HG03565 (cell line): ENCODE results near the gene ZSCAN31.
"Not testable (repeated sequence)": the region's sequence is repeated elsewhere in the genome, so short reads cannot be mapped to it uniquely, and the experiment has no call there.

Experiments used
- ATAC-seq: cut with Tn5 transposase; IDR thresholded peaks from one replicate; pipeline ENCODE4 v1.9.1; 2021; ENCODE audit warnings: mild to moderate bottlenecking, moderate library complexity; ENCODE audit not compliant: unreplicated experiment

The ZSCAN31 gene

DNA sequence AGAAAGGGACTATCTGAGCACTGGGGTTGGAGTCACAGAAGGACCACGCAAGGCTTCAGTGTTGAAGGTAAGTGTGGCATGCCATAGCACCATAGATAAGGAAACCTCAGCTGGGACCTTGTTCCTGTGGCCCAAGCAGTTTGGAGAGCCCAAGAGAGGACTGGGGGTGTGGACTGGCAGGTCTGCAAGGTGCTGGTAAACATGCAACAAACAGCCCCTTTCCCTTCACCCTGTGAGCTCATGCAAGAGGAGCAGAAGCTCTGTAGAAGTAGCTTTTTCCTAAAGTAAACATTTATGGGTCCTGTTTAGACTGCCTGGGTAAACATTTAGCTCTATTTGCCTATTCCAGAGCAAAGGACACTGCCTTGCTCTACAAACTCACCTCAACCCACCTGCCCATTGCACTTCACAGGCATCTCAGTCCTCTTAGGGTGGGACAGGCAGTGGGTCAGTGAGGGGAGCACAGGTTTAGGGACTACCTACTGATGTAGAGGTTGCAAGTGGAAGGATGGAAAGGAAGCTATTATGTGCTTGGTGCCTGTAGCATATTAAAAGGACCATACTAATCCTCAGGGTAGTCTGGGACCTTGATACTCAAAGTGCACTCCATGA, 12.0 kb downstream of the ZSCAN31 start:
- no peak for ATAC-seq

DNA sequence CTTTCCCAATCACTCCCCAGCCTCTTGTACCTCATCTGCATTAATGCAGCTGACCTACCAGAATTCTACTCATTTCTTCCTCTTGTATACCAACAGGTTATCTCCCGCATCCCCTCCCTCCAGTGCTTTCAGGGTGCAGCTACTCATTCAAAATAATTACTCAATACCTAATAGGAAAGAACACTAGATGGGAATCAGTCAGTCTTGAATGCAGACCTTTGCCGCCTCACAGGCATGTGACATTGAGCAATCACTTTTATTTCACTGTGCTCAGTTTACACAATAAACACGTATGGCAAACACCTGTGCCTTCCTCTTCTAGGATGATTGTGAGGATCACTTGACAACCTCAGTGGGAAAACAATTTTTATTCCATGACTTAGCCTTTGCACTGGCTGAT, 13.3 kb downstream of the ZSCAN31 start:
- ATAC-seq = no peak

DNA sequence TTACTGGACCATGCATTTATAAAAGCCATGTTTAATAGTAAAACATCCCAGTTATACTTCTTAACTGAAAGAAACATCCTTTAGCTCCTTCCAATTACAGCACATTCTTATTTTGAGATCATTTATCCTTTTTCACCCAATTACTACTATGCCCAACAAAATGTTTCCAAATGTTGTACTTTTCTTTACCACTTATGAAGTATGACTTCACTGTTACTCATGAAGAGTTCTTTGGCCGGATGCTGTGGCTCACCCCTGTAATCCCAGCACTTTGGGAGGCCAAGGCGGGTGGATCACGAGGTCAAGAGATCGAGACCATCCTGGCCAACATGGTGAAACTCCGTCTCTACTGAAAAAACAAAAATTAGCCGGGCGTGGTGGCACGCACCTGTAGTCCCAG, 18.1 kb downstream of the ZSCAN31 start:
- not testable (repeated sequence) for ATAC-seq

DNA sequence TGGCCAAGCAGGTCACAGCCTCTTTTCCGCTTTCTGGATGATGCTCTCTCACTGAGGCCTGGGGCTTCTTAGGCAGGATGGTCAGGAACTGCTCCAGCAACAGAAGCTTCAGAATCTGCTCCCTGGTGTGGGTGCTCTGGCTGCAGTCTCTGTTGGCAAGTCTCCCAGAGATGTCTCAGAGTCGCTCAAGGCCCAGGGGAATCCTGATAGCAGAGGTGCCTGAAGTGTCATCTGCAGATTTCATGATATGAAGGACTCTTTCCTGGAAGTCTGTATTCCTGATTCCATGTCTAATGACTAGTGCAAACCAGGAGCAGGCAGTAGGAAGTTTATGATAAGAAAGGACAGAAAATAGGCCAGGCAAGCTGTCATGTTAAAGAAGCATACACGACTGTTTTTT, 20.3 kb downstream of the ZSCAN31 start:
- ATAC-seq = no peak

DNA sequence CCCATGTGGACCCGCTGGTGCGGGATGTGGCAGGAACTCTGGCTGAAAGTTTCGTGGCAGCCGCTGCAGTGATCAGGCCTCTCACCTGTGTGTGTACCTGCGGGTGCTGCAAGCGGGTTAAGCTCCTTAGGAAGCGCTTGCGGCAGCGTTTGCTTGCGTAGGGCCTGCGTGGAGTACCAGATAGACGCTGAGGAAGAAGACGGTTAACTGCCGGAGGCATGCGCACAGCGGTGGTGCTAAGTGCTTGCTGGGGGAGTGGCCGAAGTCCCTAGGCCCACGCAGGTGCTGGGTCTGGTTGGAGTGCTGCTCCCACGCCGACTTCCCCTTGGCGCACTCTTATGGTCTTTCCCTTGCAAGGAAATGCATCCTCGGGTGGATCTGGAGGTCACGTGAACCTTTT, 23.0 kb downstream of the ZSCAN31 start:
- ATAC-seq = no peak

DNA sequence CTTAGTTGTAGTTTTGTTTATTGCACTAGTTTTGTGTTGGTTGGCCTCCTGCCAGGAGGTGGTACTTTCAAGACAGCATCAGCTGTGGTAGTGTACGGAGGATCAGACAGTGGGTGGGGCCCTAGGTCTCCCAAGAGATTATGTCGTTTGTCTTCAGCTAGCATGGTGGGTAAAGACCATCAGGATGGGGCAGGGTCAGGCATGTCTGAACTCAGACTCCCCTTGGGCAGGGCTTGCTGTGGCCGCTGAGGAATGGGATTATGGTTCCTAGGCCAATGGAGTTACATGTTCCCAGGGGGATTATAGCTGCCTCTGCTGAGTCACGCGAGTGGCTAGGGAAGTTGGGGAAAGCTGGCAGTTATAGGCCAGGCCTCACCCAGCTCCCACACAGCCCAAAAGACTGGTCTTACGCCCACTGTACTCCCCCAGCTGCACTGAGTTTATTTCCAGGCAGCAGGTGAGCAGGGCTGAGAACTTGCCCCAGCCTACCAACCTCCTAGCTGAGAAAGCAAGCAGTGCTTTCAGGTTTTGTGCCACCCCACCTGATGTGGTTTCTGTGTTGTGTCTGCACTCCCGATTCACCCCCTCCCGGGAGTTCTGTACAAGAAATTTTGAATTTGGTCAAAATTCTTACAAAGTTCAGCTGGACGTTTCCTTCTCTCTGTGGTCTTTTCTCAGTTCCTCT, 24.7 kb downstream of the ZSCAN31 start:
- ATAC-seq = no peak

DNA sequence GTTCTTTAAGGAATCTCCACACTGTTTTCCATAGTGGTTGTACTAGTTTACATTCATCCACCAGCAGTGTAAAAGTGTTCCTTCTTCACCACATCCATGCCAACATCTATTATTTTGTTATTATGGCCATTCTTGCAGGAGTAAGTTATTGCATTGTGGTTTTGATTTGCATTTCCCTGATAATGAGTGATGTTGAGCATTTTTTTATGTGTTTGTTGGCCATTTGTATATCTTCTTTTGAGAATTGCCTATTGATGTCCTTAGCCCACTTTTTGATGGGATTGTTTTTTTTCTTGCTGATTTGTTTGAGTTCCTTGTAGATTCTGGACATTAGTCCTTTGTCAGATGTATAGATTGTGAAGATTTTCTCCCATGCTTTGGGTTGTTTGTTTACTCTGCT, 29.6 kb downstream of the ZSCAN31 start:
- not testable (repeated sequence) for ATAC-seq

DNA sequence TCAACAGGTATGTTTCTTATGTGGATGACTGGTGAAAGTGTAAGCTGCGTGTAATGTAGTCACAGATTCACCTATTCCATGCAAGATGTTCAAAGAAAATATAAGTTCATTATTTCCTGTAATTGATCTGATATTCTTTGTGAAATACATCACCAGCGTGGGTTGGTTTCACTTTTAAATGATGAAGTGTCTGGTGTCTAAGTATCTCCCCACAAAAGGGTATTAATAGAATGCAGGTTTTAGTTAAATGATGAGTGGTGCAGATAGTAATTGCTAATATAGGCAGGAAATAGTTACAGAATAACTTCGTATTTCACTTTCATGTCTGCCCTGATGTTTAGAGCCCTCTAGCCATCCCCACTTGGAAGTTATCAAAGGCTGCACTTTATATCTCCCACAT, 32.4 kb downstream of the ZSCAN31 start:
- ATAC-seq = peak; percentile 71

DNA sequence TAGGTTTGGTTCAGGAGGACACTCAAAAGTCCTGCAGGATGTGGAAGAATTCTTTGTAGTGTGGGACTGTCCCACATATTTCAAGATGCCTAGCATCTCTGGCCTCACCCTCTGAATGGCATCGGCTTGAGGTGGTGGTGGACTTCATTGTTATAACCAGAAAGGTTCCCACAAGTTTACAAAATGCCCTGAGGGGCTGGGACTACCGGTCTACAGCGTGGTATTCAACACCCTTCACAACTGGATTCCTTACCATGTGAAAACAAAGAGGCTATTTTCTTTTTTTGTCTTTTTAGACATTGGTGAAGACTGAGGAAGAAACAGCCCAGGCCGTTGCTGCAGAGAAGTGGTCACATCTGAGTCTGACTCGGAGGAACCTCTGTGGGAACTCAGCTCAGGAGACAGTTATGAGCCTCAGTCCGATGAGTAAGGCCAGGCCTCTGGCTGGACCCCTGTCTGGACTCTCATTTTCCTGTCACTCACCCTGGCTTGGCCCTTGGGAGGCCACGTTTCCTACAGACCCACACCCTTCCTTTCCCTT, 39.4 kb downstream of the ZSCAN31 start:
- ATAC-seq = no peak

DNA sequence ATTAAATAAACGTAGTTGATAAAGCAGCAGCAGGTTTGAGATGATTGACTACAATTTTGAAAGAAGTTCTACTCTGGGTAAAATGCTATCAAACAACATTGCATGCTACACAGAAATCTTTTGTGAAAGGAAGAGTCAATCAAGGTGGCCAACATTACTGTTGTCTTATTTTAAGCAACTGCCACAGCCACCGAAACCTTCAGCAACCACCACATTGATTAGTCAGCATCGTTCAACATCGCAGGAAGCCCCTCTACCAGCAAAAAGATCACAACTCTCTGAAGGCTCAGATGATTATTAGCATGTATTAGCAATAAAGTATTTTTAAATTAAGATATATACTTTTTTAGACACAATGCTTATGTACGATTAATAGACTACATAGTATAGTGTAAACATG, 40.6 kb downstream of the ZSCAN31 start:
- ATAC-seq = no peak

DNA sequence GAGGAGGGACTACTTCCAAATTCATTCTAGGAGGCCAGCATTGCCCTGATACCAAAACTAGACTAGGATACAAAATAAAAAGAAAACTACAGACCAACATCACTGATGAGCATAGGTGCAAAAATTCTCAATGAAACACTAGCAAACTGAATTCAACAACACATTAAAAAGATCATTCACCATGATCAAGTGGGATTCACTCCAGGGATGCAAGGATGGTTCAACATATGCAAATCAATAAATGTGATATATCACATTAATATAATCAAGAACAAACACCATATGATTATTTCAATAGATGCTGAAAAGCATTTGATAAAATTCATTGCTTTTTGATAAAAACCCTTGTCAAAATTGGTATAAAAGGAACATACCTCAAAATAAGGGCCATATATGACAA, 44.4 kb downstream of the ZSCAN31 start:
- ATAC-seq = no peak

DNA sequence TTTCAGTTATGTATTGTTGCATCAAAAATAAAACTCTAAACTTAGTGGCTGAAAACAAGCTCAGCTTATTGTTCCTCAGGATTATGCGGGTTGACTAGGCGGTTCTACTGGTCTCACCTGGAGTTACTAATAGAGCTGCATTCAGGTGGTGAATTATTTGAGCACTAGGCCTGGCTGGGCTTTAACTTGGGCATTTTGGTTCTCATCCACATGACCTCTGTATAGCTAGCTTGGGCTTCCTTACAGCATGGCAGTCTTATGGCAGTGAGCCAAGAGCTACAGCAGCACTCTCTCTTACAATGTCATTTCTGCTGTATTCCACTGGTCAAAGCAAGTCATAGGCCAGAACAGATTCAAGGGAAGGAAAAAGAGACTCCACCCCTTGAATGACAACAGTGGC, 53.0 kb downstream of the ZSCAN31 start:
- no peak for ATAC-seq

DNA sequence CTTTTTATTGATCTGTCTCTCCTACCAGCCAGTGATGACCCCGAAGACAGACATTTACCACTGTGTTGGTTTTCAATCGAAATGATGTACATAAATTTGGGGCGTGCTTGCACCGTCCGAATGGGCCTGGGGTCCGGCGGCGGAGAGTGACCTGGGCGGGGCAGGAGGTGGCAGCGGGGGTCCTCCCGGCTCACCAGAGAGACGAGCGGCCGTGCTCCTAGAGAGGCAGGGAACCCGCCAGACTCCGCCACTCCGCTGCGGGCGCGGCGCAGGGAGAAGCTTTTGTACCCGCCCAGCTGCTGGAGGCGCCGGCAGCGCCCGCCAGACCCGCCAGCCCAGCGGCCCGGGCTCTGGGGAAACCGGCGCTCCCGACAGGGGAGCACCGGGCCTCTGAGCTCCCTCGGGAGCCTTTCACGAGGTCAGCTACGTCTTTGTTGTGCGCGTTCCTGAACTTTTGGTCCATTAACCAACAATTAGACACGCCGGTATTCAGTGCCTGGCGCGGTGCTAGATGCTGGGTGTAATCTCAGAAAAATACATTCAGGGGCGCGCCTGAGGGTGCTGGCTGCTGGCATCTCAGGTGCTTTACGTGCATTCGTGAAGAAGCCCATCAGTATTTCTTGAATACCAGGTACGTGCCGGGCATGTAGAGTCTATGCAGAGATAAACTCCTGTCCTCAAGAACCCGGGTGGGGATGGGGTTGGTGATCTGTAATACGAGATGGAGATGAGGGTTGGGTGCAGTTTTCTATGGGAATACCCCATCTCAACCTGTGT, 54.5 kb downstream of the ZSCAN31 start, which contains the start of gene PGBD1:
Gene PGBD1 (plus strand): TSS at position 285 of the 777 bp plus-strand sequence. CDS start 2,242 bp downstream, outside the sequence.
- ATAC-seq = no peak

DNA sequence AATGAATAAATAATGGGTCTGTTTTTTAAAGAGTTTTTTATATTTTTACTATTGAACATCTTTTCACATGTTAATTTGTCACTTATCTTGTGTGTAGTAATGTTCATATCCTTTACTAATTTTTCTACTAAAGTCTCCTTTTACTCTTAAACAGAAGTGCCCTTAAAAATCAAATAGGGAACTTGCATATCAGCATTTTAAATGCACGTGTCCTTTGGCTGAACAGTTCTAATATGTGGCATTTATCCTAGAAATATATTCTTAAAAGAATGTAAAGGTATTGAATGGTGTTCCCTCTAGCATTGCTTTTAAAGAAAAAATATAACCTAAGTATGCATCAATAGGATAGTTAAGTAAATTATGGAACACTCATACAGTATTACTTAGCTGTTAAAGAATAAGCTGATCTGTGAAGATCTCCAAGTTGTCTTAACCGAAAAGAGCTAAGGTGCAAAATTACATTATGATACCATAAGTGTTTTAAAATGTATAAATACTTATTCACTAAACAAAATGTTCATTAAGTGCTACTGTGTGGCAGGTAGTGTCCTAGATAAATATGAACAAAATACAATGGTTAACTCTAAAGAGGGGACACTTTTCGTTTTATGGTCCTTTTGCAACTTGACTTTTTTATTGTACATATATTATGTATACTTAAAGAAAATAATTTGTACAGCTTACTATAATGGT, 55.2 kb downstream of the ZSCAN31 start:
- ATAC-seq = no peak

DNA sequence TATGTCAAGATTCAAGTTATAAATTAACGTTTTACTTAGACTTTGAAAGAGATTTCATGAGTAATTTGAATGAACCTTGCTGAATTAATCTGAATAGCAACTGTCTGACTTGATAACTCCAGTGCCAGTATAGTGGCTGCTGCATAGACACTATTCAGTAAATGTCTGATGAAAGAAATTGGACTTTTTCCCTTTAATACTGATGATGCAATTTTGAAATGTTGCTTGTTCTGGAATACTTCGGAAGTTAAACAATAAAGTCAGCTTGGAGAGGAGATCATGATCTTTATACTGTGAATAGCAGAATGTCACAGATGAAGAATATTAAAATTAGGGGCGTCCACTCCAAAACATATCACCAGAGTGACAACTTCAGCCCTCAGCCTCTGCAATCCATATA, 58.2 kb downstream of the ZSCAN31 start:
- ATAC-seq = no peak

DNA sequence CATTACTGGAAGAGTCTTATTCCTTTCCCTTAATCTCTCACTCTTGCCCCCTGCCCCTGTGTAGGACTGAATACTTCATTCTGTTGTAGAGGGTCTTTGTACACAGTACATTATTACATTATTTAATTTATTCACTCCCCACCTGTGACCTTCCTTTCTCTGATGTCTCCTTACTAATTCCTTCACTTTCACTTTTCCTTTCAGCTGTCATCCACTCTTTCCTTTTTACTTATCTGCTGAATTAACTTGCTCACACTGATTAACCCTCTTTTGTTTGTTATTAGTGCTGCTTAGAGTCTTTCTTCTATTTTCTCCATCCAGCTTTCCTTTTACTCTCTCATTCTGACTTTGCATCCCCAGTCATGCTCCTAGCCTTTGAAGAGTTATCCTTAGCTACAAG, 61.1 kb downstream of the ZSCAN31 start:
- ATAC-seq = no peak
